Stimulated activated CD4-positive, alpha-beta T cell treated with anti-CD3 and anti-CD28 coated beads, Interleukin-4, amount 100 ng/mL, for 1 hour (primary cell): Measurements from ENCODE around the gene RPGR.

ENCODE experiments used
- DNase-seq: peaks from one replicate; pipeline ENCODE4 v3.0.0-alpha.2; 2020

Gene RPGR

DNA sequence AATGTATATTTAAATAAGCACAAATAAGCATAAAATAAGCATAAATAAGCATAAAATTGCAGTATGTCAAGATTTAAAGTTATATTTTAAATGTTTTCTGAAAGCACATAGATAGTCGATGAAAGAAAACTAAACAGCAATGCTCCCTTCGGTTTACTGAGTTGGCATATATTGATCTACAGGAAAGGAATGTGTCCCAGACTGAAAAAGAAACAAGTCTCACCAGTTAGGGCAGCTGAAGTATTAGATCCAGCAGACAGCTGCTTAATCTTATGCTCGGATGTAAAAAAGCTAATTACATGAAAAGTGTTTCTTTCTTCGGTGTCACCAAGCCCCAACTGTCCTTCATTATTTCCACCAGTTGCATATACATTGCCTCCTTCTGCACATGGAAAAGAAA, 8.7 kb downstream of the RPGR start:
- no peak for DNase-seq

- no peak for DNase-seq
These were observed 9.1 kb downstream of the RPGR start for GRCh38 chrX:38318196-38318595.

- no peak for DNase-seq
These were observed 12.1 kb downstream of the RPGR start for GRCh38 chrX:38315186-38315585.

DNA sequence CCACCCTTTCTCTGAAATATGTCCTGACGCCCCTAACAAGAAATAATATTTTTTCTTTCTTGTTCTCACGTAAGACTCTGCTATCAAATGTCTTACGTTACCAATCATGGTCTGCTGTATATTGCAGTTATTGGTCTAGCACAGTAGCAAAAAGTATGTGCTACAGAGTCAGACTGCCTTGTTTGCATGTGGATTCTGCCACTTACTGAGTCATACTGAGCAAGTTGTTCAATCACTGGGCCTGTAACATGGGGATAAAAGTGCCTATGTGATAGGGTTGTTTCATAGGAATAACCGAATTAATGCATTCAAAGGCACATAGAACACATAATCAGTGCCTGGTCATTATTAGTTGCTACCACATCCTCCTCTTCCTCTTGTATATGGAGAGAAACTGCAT, 14.1 kb downstream of the RPGR start:
- no peak for DNase-seq

DNA sequence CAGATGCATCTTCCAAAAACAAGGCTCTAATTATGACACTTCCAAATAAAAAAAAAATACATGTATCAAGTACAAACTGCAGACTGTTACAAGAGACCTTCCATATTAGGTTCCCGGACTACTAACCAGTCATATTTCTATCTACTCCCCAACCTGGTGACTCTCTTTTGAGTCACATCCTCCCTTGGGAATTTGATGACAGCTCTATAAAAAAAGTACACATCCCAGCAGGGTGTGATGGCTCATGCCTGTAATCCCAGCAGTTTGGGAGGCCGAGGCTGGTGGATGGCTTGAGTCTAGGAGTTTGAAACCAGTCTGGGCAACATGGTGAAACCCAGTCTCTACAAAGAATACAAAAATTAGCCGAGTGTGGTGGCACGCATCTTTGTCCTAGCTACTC, 14.9 kb downstream of the RPGR start:
- DNase-seq, result no peak

- DNase-seq, result no peak
These were observed 15.6 kb downstream of the RPGR start for GRCh38 chrX:38311743-38312142.

DNA sequence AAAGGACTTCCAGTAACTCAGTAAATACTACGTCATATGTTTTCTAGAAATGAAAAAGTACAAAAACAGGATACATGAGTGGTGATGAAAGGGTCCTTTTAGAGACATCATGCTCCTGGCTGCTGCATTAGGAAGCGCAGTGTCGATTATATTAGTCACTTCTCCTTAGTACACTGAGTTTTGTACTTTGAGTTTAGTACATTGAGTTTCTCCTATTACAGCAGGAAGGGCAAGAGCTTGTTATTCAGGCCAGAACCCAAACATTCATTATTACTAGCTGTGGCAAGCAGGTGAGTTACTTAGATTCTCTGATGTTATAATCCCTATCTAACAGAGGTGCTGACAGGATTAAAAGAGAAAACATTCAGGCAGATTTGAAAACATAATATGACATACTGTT, 21.3 kb downstream of the RPGR start:
- no peak for DNase-seq

DNA sequence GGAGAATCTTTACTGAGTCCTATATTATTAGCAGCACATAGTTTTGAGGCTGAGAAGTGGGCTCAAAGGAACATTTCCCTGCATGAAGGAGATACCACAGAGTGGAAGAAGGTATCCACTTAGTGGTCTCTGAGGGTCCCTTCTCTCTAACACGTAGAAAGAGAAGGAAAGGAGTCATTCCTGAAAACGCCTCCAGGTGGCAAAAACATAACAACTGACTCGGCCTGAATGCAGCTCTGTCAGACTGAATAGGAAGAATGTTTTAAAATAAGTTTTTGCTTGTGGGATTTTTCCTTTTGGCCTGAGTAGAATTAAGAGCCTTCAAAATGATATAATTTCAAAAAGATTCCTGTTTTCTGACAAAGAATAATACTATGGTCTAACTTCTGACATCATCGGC, 23.3 kb downstream of the RPGR start:
- no peak for DNase-seq

DNA sequence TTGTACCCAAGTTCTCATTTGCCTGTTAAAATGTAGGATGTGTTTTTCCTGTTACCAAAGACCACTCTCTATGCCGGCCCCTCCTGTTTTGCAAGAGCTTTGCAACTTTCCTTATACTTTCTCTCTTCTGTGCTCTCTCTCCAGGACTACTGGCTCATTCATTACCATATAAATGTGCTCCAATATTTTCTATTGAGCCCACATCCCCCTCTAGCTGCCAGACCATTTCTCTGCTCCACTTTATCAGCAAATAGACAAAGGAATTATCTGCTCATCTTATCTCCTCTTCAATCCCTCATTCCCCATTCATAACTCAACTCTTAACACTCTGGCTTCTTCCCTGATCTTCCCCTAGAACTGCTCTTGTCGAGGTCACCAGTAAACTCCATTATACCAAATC, 33.6 kb downstream of the RPGR start:
- DNase-seq, result no peak

- DNase-seq, result no peak
These were observed 39.6 kb downstream of the RPGR start for GRCh38 chrX:38287674-38288073.

DNA sequence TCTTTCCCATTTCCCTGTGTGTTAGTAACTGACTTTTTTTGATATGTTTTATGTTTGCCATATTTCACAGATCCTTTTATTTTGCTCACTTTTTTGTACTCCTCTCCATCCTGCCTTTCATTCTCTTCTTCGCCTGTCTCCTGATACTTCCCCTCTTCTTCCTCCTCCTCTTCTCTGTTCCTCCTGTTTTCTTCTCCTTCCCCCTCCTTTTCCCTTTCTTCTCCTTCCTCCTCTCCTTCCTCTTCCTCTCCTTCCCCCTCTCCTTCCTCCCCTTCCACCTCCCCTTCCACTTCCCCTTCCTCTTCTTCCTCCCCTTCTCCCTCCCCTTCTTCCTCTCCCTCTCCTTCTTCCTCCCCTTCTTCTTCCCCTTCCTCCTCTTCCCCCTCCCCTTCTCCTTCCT, 41.7 kb downstream of the RPGR start:
- DNase-seq, result no peak

DNA sequence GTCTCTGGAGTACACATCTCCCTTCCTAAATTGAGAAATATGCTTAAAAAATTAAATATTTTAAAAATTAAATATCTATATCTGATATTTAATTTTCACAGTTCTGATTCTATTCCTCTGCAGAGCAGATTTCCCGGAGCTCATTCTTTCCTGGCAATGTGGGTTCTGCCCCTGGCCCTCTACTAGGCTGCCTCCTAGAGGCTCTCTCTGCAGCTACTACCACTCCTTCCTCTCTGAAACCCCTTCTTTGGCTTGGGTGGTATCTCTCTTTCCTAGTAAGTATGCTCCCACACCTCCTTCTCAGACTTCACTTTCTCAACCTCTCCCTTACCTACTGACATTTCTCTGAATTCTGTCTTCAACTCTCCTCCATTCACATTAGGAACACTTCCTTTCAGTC, 45.3 kb downstream of the RPGR start:
- DNase-seq, result no peak

GRCh38 chrX:38279188-38279587, 48.1 kb downstream of the RPGR start:
- DNase-seq, result no peak

- DNase-seq, result no peak
These were observed 48.6 kb downstream of the RPGR start for GRCh38 chrX:38278682-38279081.

- DNase-seq, result no peak
These were observed 49.5 kb downstream of the RPGR start for GRCh38 chrX:38277802-38278201.

- no peak for DNase-seq
These were observed 50.2 kb downstream of the RPGR start for GRCh38 chrX:38277136-38277535.

DNA sequence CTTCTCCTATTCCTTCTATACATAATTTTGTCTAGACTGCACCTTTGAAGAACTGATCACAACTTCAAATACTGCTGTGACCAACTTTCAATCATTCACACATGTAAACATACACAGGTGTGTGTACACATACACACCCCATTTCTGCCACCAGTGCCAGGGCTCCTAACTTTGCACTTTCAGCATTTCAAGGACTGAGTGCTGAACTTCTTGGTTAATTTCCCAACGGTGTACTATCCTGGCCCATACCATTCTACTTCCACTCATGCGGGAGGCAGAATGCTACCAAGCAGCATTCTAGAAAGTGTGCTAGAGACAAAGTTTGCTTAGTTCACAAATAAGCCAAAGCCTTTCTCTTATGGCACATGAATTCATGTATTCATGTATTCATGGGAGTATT, 51.2 kb downstream of the RPGR start:
- no peak for DNase-seq

GRCh38 chrX:38275615-38276014, 51.7 kb downstream of the RPGR start:
- DNase-seq, result no peak

- DNase-seq, result no peak
These were observed 53.9 kb downstream of the RPGR start for GRCh38 chrX:38273453-38273852.

- DNase-seq, result no peak
These were observed 56.1 kb downstream of the RPGR start for GRCh38 chrX:38271154-38271716.

DNA sequence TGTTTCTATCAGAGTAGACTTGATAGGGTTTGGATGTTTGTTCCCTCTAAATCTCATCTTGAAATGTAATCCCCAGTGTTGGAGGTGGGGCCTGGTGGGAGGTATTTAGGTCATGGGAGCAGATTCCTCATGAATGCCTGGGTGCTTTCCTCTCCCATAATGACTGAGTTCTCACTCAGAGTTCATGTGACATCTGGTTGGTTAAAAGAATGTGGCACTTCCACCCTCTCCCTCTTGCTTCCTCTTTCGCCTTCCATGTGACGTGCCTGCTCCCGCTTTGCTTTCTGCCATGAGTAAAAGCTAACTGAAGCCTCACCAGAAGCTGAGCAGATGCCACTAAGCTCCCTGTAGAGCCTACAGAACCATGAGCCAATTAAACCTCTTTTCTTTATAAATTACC, 59.3 kb downstream of the RPGR start:
- no peak for DNase-seq

DNA sequence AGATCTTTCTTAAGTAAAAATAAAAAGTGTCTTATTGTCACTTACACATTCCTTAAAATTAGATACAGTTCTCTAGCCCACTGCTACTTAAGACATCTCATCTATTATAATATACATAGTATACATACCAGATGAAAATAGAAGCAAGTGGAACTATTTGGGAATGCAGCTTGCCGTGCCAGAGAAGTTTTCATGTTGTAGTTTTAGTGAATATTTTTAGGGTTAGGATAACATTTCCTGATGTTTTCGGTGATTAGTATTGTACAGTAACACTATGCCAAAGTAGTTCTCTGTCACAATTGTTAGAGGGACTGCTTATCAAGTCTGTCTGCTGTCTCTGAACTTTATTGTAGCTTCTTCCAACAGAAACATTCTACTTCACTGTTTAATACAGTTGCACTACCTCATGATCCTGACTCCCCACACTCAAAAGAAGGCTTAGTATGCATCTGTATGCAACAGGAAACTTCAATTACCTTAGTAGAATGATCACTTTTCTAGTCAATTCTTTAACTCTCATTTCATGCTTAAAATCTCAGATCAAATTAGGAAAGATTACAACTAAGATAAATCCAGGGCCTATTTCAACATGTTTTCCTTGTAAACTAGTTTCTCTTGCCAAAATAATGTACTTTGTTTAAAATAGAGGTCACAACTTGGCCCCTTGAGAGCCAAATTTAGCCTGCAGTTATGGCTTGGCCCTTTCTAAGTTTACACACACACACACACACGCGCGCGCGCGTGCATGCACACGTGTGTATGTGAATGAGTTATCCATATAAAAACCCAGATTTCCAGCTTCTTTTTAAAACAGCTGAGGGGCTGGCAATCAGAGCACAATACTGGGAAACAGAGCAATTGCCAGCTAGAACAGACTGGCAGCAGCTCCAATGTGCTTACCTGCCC, 64.3 kb downstream of the RPGR start:
- no peak for DNase-seq

- no peak for DNase-seq
These were observed 67.1 kb downstream of the RPGR start for GRCh38 chrX:38260231-38260630.

DNA sequence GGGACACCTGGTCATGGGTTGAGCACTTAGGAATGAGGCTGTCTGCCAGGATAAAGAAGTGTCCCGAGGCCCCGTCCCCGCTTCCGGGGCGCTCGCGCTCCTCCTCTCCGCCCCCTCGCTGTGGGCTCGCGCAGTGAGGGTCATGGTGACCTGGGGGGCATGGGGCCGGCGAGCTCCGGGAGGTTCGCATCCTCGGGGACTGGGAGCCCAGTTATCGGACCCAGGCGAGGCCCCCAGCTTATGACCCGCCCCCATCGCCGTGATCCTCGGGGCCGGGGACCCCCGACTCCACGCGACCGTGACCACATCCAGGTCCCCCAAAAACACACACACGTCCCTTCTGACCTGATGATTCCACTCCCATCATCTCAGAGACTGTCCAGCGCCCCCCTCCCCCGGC, 71.3 kb downstream of the RPGR start:
- DNase-seq, result no peak

DNA sequence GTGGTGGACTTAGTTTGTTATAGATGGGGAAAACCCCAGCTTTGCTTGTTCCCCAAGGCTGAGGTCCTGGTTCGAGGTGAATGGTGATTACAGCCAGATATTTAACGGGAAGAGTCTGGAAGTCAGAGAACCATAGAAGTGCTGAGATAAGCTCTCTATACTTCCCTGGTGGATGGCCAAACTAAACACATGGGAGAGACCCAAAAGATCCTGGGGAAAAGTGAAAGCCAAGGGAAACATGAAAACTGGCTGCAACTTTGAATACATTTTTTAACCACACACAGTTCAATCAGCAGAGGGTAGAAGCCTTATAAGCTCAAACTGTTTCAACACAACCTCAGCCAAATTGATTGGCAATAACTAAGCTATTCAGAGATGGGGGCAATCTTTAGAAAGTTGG, 77.3 kb downstream of the RPGR start:
- no peak for DNase-seq
